Measurements from ENCODE around the gene LTN1.
"Not testable (repeated sequence)": the region's sequence is repeated elsewhere in the genome, so short reads cannot be mapped to it uniquely, and the experiment has no call there.

The LTN1 gene, protein sequence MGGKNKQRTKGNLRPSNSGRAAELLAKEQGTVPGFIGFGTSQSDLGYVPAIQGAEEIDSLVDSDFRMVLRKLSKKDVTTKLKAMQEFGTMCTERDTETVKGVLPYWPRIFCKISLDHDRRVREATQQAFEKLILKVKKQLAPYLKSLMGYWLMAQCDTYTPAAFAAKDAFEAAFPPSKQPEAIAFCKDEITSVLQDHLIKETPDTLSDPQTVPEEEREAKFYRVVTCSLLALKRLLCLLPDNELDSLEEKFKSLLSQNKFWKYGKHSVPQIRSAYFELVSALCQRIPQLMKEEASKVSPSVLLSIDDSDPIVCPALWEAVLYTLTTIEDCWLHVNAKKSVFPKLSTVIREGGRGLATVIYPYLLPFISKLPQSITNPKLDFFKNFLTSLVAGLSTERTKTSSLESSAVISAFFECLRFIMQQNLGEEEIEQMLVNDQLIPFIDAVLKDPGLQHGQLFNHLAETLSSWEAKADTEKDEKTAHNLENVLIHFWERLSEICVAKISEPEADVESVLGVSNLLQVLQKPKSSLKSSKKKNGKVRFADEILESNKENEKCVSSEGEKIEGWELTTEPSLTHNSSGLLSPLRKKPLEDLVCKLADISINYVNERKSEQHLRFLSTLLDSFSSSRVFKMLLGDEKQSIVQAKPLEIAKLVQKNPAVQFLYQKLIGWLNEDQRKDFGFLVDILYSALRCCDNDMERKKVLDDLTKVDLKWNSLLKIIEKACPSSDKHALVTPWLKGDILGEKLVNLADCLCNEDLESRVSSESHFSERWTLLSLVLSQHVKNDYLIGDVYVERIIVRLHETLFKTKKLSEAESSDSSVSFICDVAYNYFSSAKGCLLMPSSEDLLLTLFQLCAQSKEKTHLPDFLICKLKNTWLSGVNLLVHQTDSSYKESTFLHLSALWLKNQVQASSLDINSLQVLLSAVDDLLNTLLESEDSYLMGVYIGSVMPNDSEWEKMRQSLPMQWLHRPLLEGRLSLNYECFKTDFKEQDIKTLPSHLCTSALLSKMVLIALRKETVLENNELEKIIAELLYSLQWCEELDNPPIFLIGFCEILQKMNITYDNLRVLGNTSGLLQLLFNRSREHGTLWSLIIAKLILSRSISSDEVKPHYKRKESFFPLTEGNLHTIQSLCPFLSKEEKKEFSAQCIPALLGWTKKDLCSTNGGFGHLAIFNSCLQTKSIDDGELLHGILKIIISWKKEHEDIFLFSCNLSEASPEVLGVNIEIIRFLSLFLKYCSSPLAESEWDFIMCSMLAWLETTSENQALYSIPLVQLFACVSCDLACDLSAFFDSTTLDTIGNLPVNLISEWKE (N-terminal part only)

DNA sequence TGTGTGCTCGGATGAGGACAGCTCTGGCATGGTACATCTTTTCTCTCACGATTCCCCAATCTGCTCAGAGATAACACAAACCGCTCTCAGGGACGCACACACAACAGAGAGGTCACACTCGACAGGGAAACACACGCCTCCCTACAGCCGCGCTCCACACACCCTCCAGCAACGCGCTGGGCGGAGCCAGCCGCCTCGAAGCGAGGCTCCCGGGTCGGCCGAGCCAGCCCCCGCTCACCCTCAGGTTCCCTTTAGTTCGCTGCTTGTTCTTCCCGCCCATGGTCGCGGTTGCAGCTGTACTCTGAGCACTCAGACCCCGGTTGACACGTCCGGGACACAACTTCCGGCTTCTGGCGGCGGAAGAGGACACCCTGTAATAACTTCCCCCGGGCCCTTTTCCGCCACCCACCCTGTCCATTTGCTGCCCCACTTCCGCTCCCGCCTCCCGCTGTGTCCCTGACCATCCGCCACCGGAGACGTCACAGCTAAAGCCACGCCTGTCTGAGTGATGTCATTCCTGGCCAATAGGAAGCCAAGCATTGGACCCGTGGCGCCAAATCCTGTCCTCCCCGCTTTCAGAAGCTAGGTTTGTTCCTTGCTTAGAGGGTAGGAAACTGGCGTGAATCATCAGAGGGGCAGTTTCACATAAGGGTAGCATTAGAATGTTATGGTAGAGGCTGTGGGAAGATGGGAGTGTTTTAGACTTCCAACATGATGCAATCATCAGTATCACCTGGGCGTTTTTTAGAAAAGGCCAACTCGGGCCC is at the start of gene LTN1:
LTN1 (minus strand) TSS at position 352 of the 767 bp plus-strand sequence; CDS start at position 280, 72 bp downstream.
- peak; percentile 99 for DNase-seq (ENCODE audit: low spot score)

GRCh38 chr21:29034678-29035077 is 42.0 kb upstream of the LTN1 start:
- no peak for DNase-seq (ENCODE audit: low spot score)

- DNase-seq (ENCODE audit: low spot score), result no peak
Measured at GRCh38 chr21:29033871-29034270, 41.2 kb upstream of the LTN1 start.

DNA sequence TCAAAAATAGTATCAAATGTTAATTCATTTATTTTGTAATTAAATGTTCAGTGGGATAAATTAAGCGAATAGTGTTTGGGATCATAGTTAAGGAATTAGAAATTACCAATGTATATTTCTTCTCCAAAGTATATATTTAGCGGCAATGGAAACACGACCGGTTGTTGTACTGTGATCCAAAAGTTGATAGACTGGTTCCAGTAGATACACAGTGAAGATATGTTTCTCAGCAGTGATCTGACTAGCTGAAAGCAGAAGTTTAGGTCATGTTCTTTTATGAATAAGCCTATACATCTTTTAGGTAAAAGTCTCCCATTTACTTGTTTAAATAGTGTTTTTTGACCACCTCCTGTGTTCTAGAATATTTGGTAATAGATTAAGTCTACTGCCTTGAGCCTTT is 40.6 kb upstream of the LTN1 start:
- DNase-seq (ENCODE audit: low spot score), result no peak

DNA sequence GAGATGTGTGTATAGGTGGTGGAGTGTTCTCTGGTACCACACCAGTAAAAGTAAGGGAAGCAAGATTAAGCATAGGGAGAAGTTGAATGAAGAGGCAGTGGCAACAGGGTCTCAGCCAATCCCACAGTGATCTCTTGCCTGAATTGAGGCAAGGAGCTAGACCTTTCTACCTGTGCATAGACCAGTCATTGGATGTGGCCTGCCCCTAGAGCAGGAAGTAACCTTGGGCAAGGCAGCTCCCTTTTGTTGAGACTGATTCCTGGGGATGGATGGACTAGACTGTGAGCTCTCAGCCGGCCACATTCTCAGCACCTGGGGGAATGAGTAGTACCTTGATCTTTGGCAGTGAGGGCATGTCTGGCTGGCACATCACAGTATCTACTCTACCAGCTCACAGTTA is 38.2 kb upstream of the LTN1 start:
- no peak for DNase-seq (ENCODE audit: low spot score)

DNA sequence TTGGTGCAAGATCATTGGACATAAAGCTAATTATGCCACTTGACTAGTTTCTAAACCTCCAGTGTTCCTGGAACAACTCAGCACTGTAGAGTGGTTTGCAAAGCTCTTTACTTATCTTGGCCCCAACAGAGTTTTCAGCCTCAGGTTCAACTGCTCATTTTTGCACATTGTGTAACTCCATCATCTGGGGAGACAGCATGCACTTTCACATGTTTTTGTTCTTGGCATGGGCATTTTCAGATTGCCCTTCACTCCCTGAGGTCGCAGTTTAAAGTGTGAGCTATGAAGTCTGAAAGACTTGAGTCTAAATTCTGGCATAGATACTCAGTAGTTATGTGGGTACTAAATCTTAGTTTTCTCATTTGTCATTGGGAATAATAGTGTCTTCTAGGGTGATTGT is 36.8 kb upstream of the LTN1 start:
- DNase-seq (ENCODE audit: low spot score), result no peak

DNA sequence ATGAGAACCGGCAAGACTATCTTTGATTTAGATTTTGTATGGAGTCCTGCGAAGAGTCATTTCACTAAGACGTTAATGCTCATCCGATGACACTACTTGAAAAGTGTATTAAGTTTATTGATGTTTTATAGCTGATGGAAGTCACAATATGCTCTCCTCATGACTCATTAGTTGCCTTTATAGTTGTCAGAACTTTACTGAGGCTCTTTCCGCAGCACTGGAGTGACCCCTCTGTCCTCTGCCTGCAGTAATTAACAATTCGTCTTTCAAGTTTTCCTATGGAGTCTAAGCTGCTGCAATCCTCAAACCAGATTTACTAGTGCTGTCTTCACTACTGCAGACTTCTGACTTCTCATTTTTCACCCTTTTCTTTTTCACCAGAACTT is 32.6 kb upstream of the LTN1 start:
- peak; percentile 76 for DNase-seq (ENCODE audit: low spot score)

DNA sequence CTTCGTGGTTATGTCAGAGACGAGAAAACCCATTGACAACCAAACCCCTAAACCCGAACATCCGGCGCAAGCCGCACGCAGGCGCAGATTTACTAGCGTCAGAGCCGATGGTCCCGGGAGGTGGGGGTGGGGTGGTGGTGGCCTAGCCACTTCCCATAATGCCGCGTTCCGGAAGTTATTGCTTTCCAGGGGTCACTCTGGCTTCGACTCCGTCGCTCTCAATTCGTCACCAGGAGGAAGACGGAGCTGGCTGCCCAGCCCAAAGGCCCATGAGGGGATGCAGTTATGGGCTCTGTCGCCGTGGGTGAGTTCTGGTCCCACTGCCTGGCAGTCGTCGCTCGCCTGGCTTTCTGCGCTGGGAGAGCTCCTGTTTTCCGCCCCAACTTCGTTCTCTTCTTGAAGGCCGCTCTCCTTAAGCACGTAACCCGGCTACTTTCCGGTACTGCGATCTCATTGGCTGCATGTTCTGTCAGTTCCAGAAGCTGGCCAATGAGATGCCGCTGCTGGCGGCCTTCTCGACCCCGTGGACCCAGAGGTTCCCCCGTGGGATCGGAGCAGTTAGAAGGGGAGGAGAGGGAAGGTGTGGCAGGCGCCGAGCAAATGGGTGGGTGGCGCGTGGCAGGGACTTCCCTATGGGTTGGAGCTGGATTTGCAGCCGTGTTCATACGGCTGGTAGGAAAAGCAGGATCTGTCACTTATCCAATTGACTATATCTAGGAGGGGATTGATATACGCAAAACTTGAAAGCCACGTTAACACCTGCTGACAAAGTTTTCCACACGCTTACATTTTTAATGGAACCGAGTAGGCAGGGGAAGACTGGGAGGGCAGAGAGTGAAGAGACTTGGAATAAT is 32.0 kb upstream of the LTN1 start, which contains the start of gene USP16:
USP16 (plus strand) TSS at position 195 of the 854 bp plus-strand sequence. CDS start 3,246 bp downstream, outside the sequence.
- peak; percentile 96 for DNase-seq (ENCODE audit: low spot score)

GRCh38 chr21:29022166-29022565 is 29.5 kb upstream of the LTN1 start:
- DNase-seq (ENCODE audit: low spot score), result peak; percentile 80

DNA sequence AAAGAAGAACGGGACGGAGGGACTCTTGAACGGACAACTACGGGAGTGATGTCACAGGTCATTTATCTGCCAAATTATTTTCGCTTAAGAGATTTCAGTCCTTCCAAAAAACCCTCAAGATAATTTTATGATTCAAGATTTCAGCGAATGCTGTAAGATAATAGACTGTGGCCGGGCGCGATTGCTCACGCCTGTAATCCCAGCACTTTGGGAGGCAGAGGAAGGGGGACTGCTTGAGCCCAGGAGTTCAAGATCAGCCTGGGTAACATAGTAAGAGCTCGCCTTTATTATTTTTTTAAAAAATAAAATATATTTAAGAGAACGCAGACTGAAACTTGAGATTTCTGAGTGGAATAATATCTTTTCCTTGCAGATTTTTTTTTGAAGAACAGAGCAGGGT is 25.9 kb upstream of the LTN1 start:
- peak; percentile 39 for DNase-seq (ENCODE audit: low spot score)

GRCh38 chr21:29017639-29018237 is 25.1 kb upstream of the LTN1 start:
- no peak for DNase-seq (ENCODE audit: low spot score)

GRCh38 chr21:29011236-29011635 is 18.6 kb upstream of the LTN1 start:
- not testable (repeated sequence) for DNase-seq (ENCODE audit: low spot score)

- DNase-seq (ENCODE audit: low spot score), result no peak
Measured at GRCh38 chr21:29008367-29008766, 15.7 kb upstream of the LTN1 start.

GRCh38 chr21:29007810-29008209 is 15.1 kb upstream of the LTN1 start:
- DNase-seq (ENCODE audit: low spot score), result no peak

- DNase-seq (ENCODE audit: low spot score), result no peak
Measured at GRCh38 chr21:29007135-29007534, 14.5 kb upstream of the LTN1 start.

DNA sequence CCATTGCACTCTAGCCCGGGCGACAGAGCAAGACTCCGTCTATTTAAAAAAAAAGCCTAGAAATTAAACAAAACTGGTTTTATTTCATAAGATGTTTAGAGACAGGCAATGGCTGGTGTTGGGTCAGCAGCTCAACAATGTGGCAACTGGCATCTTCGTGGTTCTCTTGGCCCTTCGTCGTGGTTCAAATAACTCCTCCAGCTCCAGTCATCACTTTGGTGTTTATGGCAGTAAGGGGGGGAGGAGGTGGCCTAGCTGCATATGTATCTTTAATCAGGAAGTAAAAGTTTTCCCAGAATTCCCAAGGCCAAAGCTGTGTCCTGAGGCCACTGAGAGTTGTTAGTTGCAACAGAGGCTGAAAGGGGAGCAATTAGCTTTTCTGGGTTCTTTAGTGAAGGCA is 13.0 kb upstream of the LTN1 start:
- no peak for DNase-seq (ENCODE audit: low spot score)

GRCh38 chr21:29002442-29003144 is 9.9 kb upstream of the LTN1 start:
- peak; percentile 98 for DNase-seq (ENCODE audit: low spot score)

DNA sequence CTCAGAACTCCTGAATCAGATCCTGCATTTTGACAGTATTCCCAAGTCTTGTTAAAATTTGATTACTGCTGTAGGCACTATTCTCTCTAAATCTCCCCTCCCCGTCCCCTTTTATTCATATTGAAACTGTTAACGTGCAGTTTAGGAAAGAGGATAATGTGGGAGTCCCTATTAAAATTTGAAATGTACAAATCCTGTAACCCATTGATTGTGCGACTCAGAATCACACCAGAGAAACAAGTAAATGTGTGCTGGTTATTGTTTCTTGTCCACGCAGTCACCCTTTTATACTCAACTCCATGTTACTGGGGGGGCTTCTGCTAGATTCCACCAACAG is 584 bp upstream of the LTN1 start:
- peak; percentile 14 for DNase-seq (ENCODE audit: low spot score)

DNA sequence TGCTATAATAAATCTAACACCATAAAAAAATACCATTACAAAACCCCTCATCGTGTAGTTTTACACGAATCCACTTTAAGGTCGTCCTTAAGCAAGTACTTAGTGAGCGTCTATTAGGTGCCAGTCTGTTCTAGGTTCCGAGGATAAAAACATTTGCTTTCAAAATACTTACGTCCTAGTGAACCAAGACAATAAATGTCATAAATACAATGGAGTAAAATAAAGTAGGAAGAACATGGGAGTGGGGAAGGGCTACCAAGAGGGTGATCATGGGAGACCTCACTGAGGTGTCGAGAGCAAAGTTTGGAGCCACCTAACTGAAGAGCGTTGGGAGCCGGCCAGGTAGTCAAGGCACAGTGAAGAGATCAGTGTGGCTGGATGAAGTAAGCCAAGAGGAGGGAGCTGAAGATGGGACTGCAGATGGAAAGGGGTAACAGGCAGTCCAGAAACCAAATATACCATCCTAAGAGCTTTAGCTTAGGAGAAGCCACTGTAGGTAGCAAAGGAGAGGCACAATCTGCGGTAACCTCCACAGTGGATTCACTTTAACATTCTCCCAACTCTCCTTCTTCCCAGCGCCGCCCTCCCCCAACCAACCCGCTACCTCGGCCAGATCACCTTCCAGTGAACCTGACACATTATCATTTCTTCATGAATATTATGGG is 684 bp downstream of the LTN1 start:
- peak; percentile 46 for DNase-seq (ENCODE audit: low spot score)

Measured in RKO (cell line).